HEK293 (cell line): ENCODE data around the gene DEFB129.

ENCODE experiments used
- CTCF ChIA-PET: fragments of 350-600 bp; formaldehyde crosslinking; extraction: SDS; loops from one replicate; lab custom pipeline; 2021; ENCODE audit warnings: antibody characterized with exemption; lab: Yijun Ruan, JAX
- POLR2A ChIA-PET: fragments of 300-600 bp; formaldehyde crosslinking; extraction: SDS; loops from one replicate; lab custom pipeline; 2020; ENCODE audit warnings: antibody characterized with exemption, inconsistent platforms; lab: Yijun Ruan, JAX
- H3K27ac ChIP-seq: fragments of 200-500 bp; sonication (Bioruptor generic); 2 replicates; pipeline ENCODE4 v1.5.1; 2014; ENCODE audit warnings: low read depth, low read length, control low read depth, inconsistent platforms; ENCODE audit errors: extremely low read depth
- H3K36me3 ChIP-seq, 2 experiments: fragments of 200-500 bp in 1 of 2; sonication (Bioruptor generic) in 1 of 2; 1 replicate in 1 of 2; 2 replicates in 1 of 2; pipeline ENCODE4 v1.5.1; 2014 to 2017; ENCODE audit warnings: inconsistent platforms in 2 of 2, low read length in 2 of 2; ENCODE audit not compliant: control insufficient read depth in 2 of 2, insufficient read depth in 1 of 2
- H3K4me1 ChIP-seq: fragments of 200-500 bp; sonication (Bioruptor generic); 2 replicates; pipeline ENCODE4 v1.5.1; 2014; ENCODE audit warnings: mild to moderate bottlenecking, low read length, inconsistent platforms; ENCODE audit not compliant: control insufficient read depth, insufficient read depth
- H3K4me3 ChIP-seq: 2 replicates; pipeline ENCODE4 v1.5.1; 2011; ENCODE audit warnings: low read depth, mild to moderate bottlenecking, control low read depth, low read length, moderate library complexity
- H3K9me3 ChIP-seq: fragments of 200-500 bp; sonication (Bioruptor generic); 2 replicates; pipeline ENCODE4 v1.5.1; 2014; ENCODE audit warnings: low read depth, low read length, inconsistent platforms; ENCODE audit not compliant: control insufficient read depth, insufficient read depth
- KLF16 ChIP-seq: fragments of 450-650 bp; formaldehyde crosslinking; IDR thresholded peaks from 2 replicates; pipeline ENCODE4 v1.5.1; 2017; ENCODE audit warnings: missing biosample characterization, missing genetic modification characterization
- MYNN ChIP-seq: fragments of 450-650 bp; formaldehyde crosslinking; IDR thresholded peaks from 2 replicates; pipeline ENCODE4 v1.5.1; 2016; ENCODE audit warnings: missing biosample characterization, missing genetic modification characterization, borderline replicate concordance
- SP2 ChIP-seq: fragments of 450-650 bp; formaldehyde crosslinking; IDR thresholded peaks from 2 replicates; pipeline ENCODE4 v1.5.1; 2016; ENCODE audit warnings: missing biosample characterization, missing genetic modification characterization
- YY1 ChIP-seq: fragments of 450-650 bp; formaldehyde crosslinking; IDR thresholded peaks from 2 replicates; pipeline ENCODE4 v1.5.1; 2018; ENCODE audit warnings: missing biosample characterization, missing genetic modification characterization
- ZBTB17 ChIP-seq: fragments of 450-650 bp; formaldehyde crosslinking; IDR thresholded peaks from 2 replicates; pipeline ENCODE4 v1.5.1; 2016; ENCODE audit warnings: missing biosample characterization, missing genetic modification characterization
- ZBTB21 ChIP-seq: fragments of 450-650 bp; formaldehyde crosslinking; IDR thresholded peaks from 2 replicates; pipeline ENCODE4 v1.5.1; 2017; ENCODE audit warnings: missing biosample characterization, missing genetic modification characterization
- ZBTB7A ChIP-seq: fragments of 450-650 bp; formaldehyde crosslinking; IDR thresholded peaks from 2 replicates; pipeline ENCODE4 v1.5.1; 2016; ENCODE audit warnings: low read depth, missing biosample characterization, missing genetic modification characterization
- ZEB2 ChIP-seq: fragments of 450-650 bp; formaldehyde crosslinking; IDR thresholded peaks from 2 replicates; pipeline ENCODE4 v1.5.1; 2016; ENCODE audit warnings: missing biosample characterization, missing genetic modification characterization
- ZNF114 ChIP-seq: fragments of 450-650 bp; formaldehyde crosslinking; IDR thresholded peaks from 2 replicates; pipeline ENCODE4 v1.5.0; 2017; ENCODE audit warnings: missing biosample characterization, missing genetic modification characterization
- ZNF169 ChIP-seq: fragments of 450-650 bp; formaldehyde crosslinking; IDR thresholded peaks from 2 replicates; pipeline ENCODE4 v1.5.1; 2016; ENCODE audit warnings: missing biosample characterization, missing genetic modification characterization
- ZNF2 ChIP-seq: fragments of 450-650 bp; formaldehyde crosslinking; IDR thresholded peaks from 2 replicates; pipeline ENCODE4 v1.5.1; 2016; ENCODE audit warnings: missing biosample characterization, missing genetic modification characterization
- ZNF214 ChIP-seq: fragments of 450-650 bp; formaldehyde crosslinking; IDR thresholded peaks from 2 replicates; pipeline ENCODE4 v1.5.1; 2017; ENCODE audit warnings: missing biosample characterization, mild to moderate bottlenecking, missing genetic modification characterization, borderline replicate concordance
- ZNF266 ChIP-seq: fragments of 450-650 bp; formaldehyde crosslinking; IDR thresholded peaks from 2 replicates; pipeline ENCODE4 v1.5.1; 2016; ENCODE audit warnings: missing biosample characterization, missing genetic modification characterization, low read depth
- ZNF292 ChIP-seq: fragments of 450-650 bp; formaldehyde crosslinking; IDR thresholded peaks from 2 replicates; pipeline ENCODE4 v1.5.1; 2016; ENCODE audit warnings: low read depth, missing biosample characterization, missing genetic modification characterization, borderline replicate concordance
- ZNF350 ChIP-seq: fragments of 450-650 bp; formaldehyde crosslinking; IDR thresholded peaks from 2 replicates; pipeline ENCODE4 v1.5.0; 2017; ENCODE audit warnings: missing biosample characterization, mild to moderate bottlenecking, missing genetic modification characterization
- ZNF426 ChIP-seq: fragments of 450-650 bp; formaldehyde crosslinking; IDR thresholded peaks from 2 replicates; pipeline ENCODE4 v1.5.1; 2017; ENCODE audit warnings: missing biosample characterization, missing genetic modification characterization, mild to moderate bottlenecking, inconsistent platforms, moderate library complexity
- ZNF501 ChIP-seq: fragments of 450-650 bp; formaldehyde crosslinking; IDR thresholded peaks from 2 replicates; pipeline ENCODE4 v1.5.1; 2016; ENCODE audit warnings: missing biosample characterization, missing genetic modification characterization
- ZNF596 ChIP-seq: fragments of 450-650 bp; IDR thresholded peaks from 2 replicates; pipeline ENCODE4 v1.5.0; 2018; ENCODE audit warnings: missing biosample characterization, mild to moderate bottlenecking, missing genetic modification characterization, moderate library complexity
- ZNF600 ChIP-seq: fragments of 450-650 bp; formaldehyde crosslinking; IDR thresholded peaks from 2 replicates; pipeline ENCODE4 v1.5.1; 2016; ENCODE audit warnings: missing biosample characterization, missing genetic modification characterization
- ZNF610 ChIP-seq: fragments of 450-650 bp; formaldehyde crosslinking; IDR thresholded peaks from 2 replicates; pipeline ENCODE4 v1.5.1; 2016; ENCODE audit warnings: missing biosample characterization, missing genetic modification characterization, borderline replicate concordance
- ZNF629 ChIP-seq: fragments of 450-650 bp; formaldehyde crosslinking; IDR thresholded peaks from 2 replicates; pipeline ENCODE4 v1.5.1; 2017; ENCODE audit warnings: missing biosample characterization, missing genetic modification characterization
- ZNF768 ChIP-seq: fragments of 450-650 bp; formaldehyde crosslinking; IDR thresholded peaks from 2 replicates; pipeline ENCODE4 v1.5.1; 2018; ENCODE audit warnings: missing biosample characterization, mild to moderate bottlenecking, missing genetic modification characterization
- TF ChIP-seq, protein P1 (sequence below): fragments of 450-650 bp; formaldehyde crosslinking; IDR thresholded peaks from 2 replicates; pipeline ENCODE4 v1.5.1; 2016; ENCODE audit warnings: missing biosample characterization, missing genetic modification characterization
- TF ChIP-seq, protein P2 (sequence below): fragments of 450-650 bp; formaldehyde crosslinking; IDR thresholded peaks from 2 replicates; pipeline ENCODE4 v1.5.1; 2016; ENCODE audit warnings: missing biosample characterization, missing genetic modification characterization
- TF ChIP-seq, protein P3 (sequence below): fragments of 450-650 bp; formaldehyde crosslinking; IDR thresholded peaks from 2 replicates; pipeline ENCODE4 v1.5.1; 2016; ENCODE audit warnings: missing biosample characterization, missing genetic modification characterization
- TF ChIP-seq, protein P4 (sequence below): sonication (generic); formaldehyde crosslinking; IDR thresholded peaks from 2 replicates; pipeline ENCODE4 v1.8.1; 2022; ENCODE audit warnings: mild to moderate bottlenecking, moderate library complexity, missing genetic modification reagents
- TF ChIP-seq, protein P5 (sequence below): fragments of 450-650 bp; formaldehyde crosslinking; IDR thresholded peaks from 2 replicates; pipeline ENCODE4 v1.5.1; 2016; ENCODE audit warnings: missing biosample characterization, missing genetic modification characterization

The DEFB129 gene

DNA sequence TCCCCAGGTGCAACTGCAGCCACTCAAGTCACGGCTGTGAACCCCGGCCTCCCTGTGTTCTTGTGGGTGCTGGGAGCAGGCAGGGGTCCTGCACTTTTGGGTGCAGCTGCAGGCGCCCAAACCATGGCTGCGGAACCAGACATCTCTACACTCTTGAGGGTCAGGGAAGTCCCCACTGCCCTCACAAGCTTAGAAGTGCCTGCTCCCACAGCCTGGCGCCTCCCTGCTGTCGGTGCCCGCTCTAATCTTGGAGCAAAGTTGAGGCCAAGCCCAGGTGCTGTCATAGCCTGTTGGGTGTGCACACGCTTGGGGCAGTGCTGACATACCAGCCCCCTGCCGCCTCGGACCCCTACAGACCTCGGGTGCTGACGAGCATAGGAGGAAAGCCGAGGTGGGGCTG lies 36.6 kb downstream of the DEFB129 start:
- Histone ChIP-seq H3K9me3 (no peaks in the 10 kb centered on the region), H3K27ac (no peak overlapping the region), H3K36me3 (no peaks in the 10 kb centered on the region), H3K4me1 (no peaks in the 10 kb centered on the region), H3K4me3 (no peak overlapping the region)
- ChIA-PET POLR2A (interaction anchor here (0.6 kb wide), 1 partner anchor 10 kb away, joined by 3 read pairs; no protein-coding TSS in a partner anchor), CTCF (interaction anchor here (0.6 to 0.8 kb wide), 2 partner anchors 64 to 68 kb away, joined by 3 read pairs; no protein-coding TSS in a partner anchor)
- TF ChIP-seq ZNF169 (no peak), ZNF768 (tag by site-specific recombination) (no peak), YY1 (no peak), ZBTB21 (tag by site-specific recombination) (no peak), ZNF114 (no peak), ZNF292 (tag by site-specific recombination) (no peak), ZNF266 (tag by site-specific recombination) (no peak), ZBTB7A (tag by site-specific recombination) (no peak), KLF16 (tag by site-specific recombination) (no peak), ZNF350 (tag by site-specific recombination) (no peak)
- TF ChIP-seq, protein P1, sequence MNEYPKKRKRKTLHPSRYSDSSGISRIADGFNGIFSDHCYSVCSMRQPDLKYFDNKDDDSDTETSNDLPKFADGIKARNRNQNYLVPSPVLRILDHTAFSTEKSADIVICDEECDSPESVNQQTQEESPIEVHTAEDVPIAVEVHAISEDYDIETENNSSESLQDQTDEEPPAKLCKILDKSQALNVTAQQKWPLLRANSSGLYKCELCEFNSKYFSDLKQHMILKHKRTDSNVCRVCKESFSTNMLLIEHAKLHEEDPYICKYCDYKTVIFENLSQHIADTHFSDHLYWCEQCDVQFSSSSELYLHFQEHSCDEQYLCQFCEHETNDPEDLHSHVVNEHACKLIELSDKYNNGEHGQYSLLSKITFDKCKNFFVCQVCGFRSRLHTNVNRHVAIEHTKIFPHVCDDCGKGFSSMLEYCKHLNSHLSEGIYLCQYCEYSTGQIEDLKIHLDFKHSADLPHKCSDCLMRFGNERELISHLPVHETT (tag by site-specific recombination): no peak
- TF ChIP-seq, protein P2, sequence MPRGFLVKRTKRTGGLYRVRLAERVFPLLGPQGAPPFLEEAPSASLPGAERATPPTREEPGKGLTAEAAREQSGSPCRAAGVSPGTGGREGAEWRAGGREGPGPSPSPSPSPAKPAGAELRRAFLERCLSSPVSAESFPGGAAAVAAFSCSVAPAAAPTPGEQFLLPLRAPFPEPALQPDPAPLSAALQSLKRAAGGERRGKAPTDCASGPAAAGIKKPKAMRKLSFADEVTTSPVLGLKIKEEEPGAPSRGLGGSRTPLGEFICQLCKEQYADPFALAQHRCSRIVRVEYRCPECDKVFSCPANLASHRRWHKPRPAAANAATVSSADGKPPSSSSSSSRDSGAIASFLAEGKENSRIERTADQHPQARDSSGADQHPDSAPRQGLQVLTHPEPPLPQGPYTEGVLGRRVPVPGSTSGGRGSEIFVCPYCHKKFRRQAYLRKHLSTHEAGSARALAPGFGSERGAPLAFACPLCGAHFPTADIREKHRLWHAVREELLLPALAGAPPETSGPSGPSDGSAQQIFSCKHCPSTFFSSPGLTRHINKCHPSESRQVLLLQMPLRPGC (tag by site-specific recombination): no peak

DNA sequence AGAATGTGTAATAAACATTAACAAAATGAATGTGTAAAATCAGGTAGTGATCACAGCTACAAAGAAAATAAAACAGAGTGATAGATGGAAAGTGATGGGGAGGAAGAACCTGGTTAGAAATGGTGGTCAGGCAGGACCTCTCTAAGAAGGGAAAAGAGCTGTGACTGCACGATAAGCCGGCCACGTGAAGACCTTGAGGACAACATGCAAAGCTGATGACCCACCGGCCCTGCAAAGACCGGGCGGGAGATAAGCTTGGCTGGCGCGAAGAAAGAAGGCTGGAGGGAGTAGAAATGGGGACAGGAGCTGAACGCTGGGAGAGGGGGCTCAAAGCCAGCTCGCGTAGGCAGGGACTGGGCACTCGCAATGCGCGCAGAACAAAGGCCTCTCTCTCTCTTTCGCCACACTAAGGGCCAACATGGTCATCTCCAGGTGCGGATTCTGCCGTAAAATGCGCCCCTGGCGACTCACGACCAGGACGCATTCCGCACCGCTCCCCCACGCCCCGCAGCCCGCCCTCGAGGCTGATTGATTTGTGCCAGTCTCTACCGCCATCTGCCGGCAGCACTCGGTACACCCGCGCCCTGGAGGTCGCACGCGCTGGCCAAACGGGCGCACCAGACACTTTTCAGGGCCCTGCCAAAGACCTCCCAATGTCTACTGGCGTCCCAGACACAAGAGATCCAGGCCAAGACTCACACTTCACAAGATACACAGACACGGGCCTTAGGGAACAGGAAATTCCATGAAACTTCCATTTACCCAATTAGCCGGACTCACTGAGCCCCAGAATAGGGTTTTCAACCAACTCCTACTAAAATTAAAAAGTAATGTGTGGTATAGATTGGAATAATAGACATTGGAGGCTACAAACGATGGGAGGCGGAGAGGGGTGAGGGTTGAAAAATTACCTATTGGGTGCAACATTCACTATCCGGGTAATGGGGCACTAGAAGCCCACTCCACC lies 39.8 kb downstream of the DEFB129 start:
- ChIA-PET POLR2A (interaction anchor here (1.0 kb wide), 1 partner anchor 63 kb away, joined by 4 read pairs; no protein-coding TSS in a partner anchor), CTCF (interaction anchor here (0.6 to 2.5 kb wide), 31 partner anchors 8 to 192 kb away, joined by 3 to 29 read pairs (median 4); partner anchors contain the start of gene DEFB132)
- Histone ChIP-seq H3K4me1 (no peaks in the 10 kb centered on the region), H3K9me3 (no peaks in the 10 kb centered on the region), H3K4me3 (peak overlapping the region; percentile 17; the same call in 1 of the 2 replicates), H3K27ac (no peak overlapping the region), H3K36me3 (no peaks in the 10 kb centered on the region)
- TF ChIP-seq ZNF214 (tag by site-specific recombination): no peak
- TF ChIP-seq ZNF501 (tag by site-specific recombination): 0 out of 2 replicates have a peak, but pooled peaks have one; percentile 57
- peak; percentile 60; the same call in 1 of the 2 replicates for TF ChIP-seq YY1
- peak; percentile 16; the same call in 1 of the 2 replicates for TF ChIP-seq ZBTB17 (tag by site-specific recombination)
- TF ChIP-seq ZNF629 (tag by site-specific recombination): 0 out of 2 replicates have a peak, but pooled peaks have one; percentile 18
- peak; percentile 94 for TF ChIP-seq ZNF600
- peak; percentile 39 for TF ChIP-seq SP2 (tag by site-specific recombination)
- peak; percentile 74 for TF ChIP-seq ZEB2 (tag by site-specific recombination)
- TF ChIP-seq, protein P3, sequence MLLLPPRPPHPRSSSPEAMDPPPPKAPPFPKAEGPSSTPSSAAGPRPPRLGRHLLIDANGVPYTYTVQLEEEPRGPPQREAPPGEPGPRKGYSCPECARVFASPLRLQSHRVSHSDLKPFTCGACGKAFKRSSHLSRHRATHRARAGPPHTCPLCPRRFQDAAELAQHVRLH (tag by site-specific recombination): no peak
- no peak for TF ChIP-seq MYNN (tag by site-specific recombination)
- TF ChIP-seq, protein P4, sequence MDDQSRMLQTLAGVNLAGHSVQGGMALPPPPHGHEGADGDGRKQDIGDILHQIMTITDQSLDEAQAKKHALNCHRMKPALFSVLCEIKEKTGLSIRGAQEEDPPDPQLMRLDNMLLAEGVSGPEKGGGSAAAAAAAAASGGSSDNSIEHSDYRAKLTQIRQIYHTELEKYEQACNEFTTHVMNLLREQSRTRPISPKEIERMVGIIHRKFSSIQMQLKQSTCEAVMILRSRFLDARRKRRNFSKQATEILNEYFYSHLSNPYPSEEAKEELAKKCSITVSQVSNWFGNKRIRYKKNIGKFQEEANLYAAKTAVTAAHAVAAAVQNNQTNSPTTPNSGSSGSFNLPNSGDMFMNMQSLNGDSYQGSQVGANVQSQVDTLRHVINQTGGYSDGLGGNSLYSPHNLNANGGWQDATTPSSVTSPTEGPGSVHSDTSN: 0 out of 2 replicates have a peak, but pooled peaks have one; percentile 60
- TF ChIP-seq ZNF2 (tag by site-specific recombination): peak; percentile 46; the same call in 1 of the 2 replicates
- peak; percentile 58 for TF ChIP-seq ZNF610
- no peak for TF ChIP-seq ZNF426 (tag by site-specific recombination)
- no peak for TF ChIP-seq ZNF596 (tag by site-specific recombination)
- TF ChIP-seq, protein P5, sequence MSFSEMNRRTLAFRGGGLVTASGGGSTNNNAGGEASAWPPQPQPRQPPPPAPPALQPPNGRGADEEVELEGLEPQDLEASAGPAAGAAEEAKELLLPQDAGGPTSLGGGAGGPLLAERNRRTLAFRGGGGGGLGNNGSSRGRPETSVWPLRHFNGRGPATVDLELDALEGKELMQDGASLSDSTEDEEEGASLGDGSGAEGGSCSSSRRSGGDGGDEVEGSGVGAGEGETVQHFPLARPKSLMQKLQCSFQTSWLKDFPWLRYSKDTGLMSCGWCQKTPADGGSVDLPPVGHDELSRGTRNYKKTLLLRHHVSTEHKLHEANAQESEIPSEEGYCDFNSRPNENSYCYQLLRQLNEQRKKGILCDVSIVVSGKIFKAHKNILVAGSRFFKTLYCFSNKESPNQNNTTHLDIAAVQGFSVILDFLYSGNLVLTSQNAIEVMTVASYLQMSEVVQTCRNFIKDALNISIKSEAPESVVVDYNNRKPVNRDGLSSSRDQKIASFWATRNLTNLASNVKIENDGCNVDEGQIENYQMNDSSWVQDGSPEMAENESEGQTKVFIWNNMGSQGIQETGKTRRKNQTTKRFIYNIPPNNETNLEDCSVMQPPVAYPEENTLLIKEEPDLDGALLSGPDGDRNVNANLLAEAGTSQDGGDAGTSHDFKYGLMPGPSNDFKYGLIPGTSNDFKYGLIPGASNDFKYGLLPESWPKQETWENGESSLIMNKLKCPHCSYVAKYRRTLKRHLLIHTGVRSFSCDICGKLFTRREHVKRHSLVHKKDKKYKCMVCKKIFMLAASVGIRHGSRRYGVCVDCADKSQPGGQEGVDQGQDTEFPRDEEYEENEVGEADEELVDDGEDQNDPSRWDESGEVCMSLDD (tag by site-specific recombination): peak; percentile 57; the same call in 1 of the 2 replicates
